VCaP (cell line): ENCODE data around the gene CCDC183.

Source experiments
- H3K27ac ChIP-seq: fragments of 450-650 bp; 2 replicates; pipeline ENCODE4 v1.5.1; 2017
- CTCF ChIP-seq: fragments of 450-650 bp; conservative IDR thresholded peaks from 2 replicates; pipeline ENCODE4 v1.5.1; 2017; ENCODE audit warnings: mild to moderate bottlenecking, moderate library complexity

The CCDC183 gene

GRCh38 chr9:136827794-136828473 lies 31.8 kb downstream of the CCDC183 start:
- TF ChIP-seq CTCF = no peak
- H3K27ac ChIP-seq = peak overlapping the region; percentile 3; the same call in 1 of the 2 replicates

- no peak for TF ChIP-seq CTCF
- H3K27ac ChIP-seq = no peak overlapping the region
Measured at GRCh38 chr9:136828474-136829140, 32.5 kb downstream of the CCDC183 start.

- no peak overlapping the region for H3K27ac ChIP-seq
- TF ChIP-seq CTCF = no peak
Measured at GRCh38 chr9:136829412-136829811, 33.3 kb downstream of the CCDC183 start.

GRCh38 chr9:136829981-136830885 lies 34.1 kb downstream of the CCDC183 start:
- H3K27ac ChIP-seq = no peak overlapping the region
- no peak for TF ChIP-seq CTCF

GRCh38 chr9:136831002-136831719 lies 35.0 kb downstream of the CCDC183 start:
- no peak for TF ChIP-seq CTCF
- H3K27ac ChIP-seq = no peak overlapping the region

- no peak overlapping the region for H3K27ac ChIP-seq
- no peak for TF ChIP-seq CTCF
Measured at GRCh38 chr9:136831720-136832104, 35.6 kb downstream of the CCDC183 start.
